ENCODE data around the gene TMEM42. TPM values are rescaled to one million over a fixed set of nuclear protein-coding genes. Genes with fewer than 3 reads are reported as not detected.
A peak's percentile ranks its signal among the peaks of the same experiment; 100 is the strongest.

TMEM42 gene
- total and polyA plus RNA-seq, 7 donors = 7.5 to 15.6 (median 12.5) TPM

- Histone ChIP-seq H3K27me3 (ENCODE audit: insufficient read depth in 3 of 3, low read length in 2 of 3) (no peaks in the 10 kb centered on the region), H3K4me1 (no peaks in the 10 kb centered on the region), H3K4me3 (no peak overlapping the region), H3K36me3 (ENCODE audit: insufficient read depth in 1 of 2, low read depth in 1 of 2) (no peaks in the 10 kb centered on the region), H3K27ac (no peak overlapping the region), H3K9me3 (no peaks in the 10 kb centered on the region)
- ATAC-seq = no peak
- no peak for TF ChIP-seq CTCF (IDR thresholded peaks at IDR 0.05)
- WGBS, 3 donors = 84 to 93% (median 88%) methylated on average over 3 of the region's 3 CpGs
- intact Hi-C loops (cut with DNase I) = loop anchor here (5.0 to 10.0 kb wide), 3 partner anchors 148 to 586 kb away; partner anchors contain the start of genes KIAA1143 (in 1 of the 2) and KIF15 (in 1 of the 2)
- DNase-seq = no peak
Measured at GRCh38 chr3:44910693-44911092, 49.0 kb downstream of the TMEM42 start.

- peak; percentile 71 for TF ChIP-seq CTCF (IDR thresholded peaks at IDR 0.05)
- no peaks in the 10 kb centered on the region for H3K27me3 ChIP-seq (ENCODE audit: insufficient read depth in 3 of 3, low read length in 2 of 3)
- WGBS, 3 donors = 22 to 34% (median 25%) methylated on average over 4 of the region's 4 CpGs
- H3K36me3 ChIP-seq (ENCODE audit: insufficient read depth in 1 of 2, low read depth in 1 of 2) = peaks cover 0 to 12% of the 10 kb centered on the region in 2 donors
- peak; percentile 52 to 72 for DNase-seq
- no peaks in the 10 kb centered on the region for H3K9me3 ChIP-seq
- H3K27ac ChIP-seq = no peak overlapping the region
- intact Hi-C loops (cut with DNase I) = loop anchor here (2.0 to 10.0 kb wide), 4 partner anchors 152 to 589 kb away; partner anchors contain the start of genes KIAA1143 (in 1 of the 2) and KIF15 (in 1 of the 2)
- no peak overlapping the region for H3K4me3 ChIP-seq
- ATAC-seq = peak; percentile 63 to 83 (median 75)
- no peaks in the 10 kb centered on the region for H3K4me1 ChIP-seq
Measured at GRCh38 chr3:44913868-44914468, 52.3 kb downstream of the TMEM42 start.

- intact Hi-C loops (cut with DNase I) = loop anchor here (2.0 to 10.0 kb wide), 4 partner anchors 153 to 590 kb away; partner anchors contain the start of genes KIAA1143 (in 1 of the 2) and KIF15 (in 1 of the 2)
Measured at GRCh38 chr3:44914936-44915335, 53.2 kb downstream of the TMEM42 start.

More at GRCh38 chr3:44914936-44915335, 53.2 kb downstream of the TMEM42 start:
- Histone ChIP-seq H3K4me3 (no peak overlapping the region), H3K27ac (no peak overlapping the region), H3K36me3 (ENCODE audit: insufficient read depth in 1 of 2, low read depth in 1 of 2) (peaks cover 0 to 20% of the 10 kb centered on the region in 2 donors), H3K4me1 (no peaks in the 10 kb centered on the region), H3K27me3 (ENCODE audit: insufficient read depth in 3 of 3, low read length in 2 of 3) (no peaks in the 10 kb centered on the region), H3K9me3 (no peaks in the 10 kb centered on the region)
- TF ChIP-seq CTCF (IDR thresholded peaks at IDR 0.05) = peak; percentile 16
- ATAC-seq (peak in 2 of 4 donors; percentile 47 to 52), DNase-seq (no peak)
- WGBS, 3 donors = 54 to 71% (median 59%) methylated on average over 4 of the region's 4 CpGs

Other genes starting within 250 kb of the TMEM42 start
- 10 to 100 TPM; 15.1 to 19.1 (median 15.9) TPM for gene ZNF197, start 236.9 kb upstream of the TMEM42 start, total RNA-seq
- gene ZNF197, start 236.9 kb upstream of the TMEM42 start, polyA plus RNA-seq = 10 to 100 TPM in 1 of 3 donors, 1 to 10 TPM in 2; 5.2 to 15.3 (median 9.0) TPM
- 1 to 10 TPM; 3.6 to 7.9 (median 5.3) TPM for gene ZNF35, start 213.2 kb upstream of the TMEM42 start, total RNA-seq
- gene ZNF35, start 213.2 kb upstream of the TMEM42 start, polyA plus RNA-seq = 10 to 100 TPM in 1 of 3 donors, 1 to 10 TPM in 2; 2.8 to 13.7 (median 3.3) TPM
- 1 to 10 TPM; 3.2 to 4.0 (median 3.7) TPM for gene ZNF502, start 149.3 kb upstream of the TMEM42 start, total RNA-seq
- gene ZNF502, start 149.3 kb upstream of the TMEM42 start, polyA plus RNA-seq = 1 to 10 TPM; 2.1 to 7.1 (median 3.1) TPM
- 1 to 10 TPM; 1.6 to 3.4 (median 2.6) TPM for gene ZNF501, start 132.3 kb upstream of the TMEM42 start, total RNA-seq
- gene ZNF501, start 132.3 kb upstream of the TMEM42 start, polyA plus RNA-seq = 1 to 10 TPM; 1.4 to 4.1 (median 1.6) TPM
- 10 to 100 TPM; 26.7 to 45.7 (median 33.4) TPM for gene KIAA1143, start 100.3 kb upstream of the TMEM42 start, total RNA-seq
- gene KIAA1143, start 100.3 kb upstream of the TMEM42 start, polyA plus RNA-seq = 10 to 100 TPM in 1 of 3 donors, 1 to 10 TPM in 2; 8.8 to 25.6 (median 9.7) TPM
- under 1 TPM; 0.07 to 0.45 (median 0.29) TPM for gene KIF15, start 100.1 kb upstream of the TMEM42 start, total RNA-seq
- 1 to 10 TPM in 1 of 3 donors, under 1 TPM in 2; 0.13 to 1.2 (median 0.25) TPM for gene KIF15, start 100.1 kb upstream of the TMEM42 start, polyA plus RNA-seq
- gene TGM4, start 12.7 kb downstream of the TMEM42 start, total RNA-seq = not detected
- not detected for gene TGM4, start 12.7 kb downstream of the TMEM42 start, polyA plus RNA-seq
- 10 to 100 TPM; 22.2 to 58.3 (median 40.6) TPM for gene ZDHHC3, start 114.3 kb downstream of the TMEM42 start, total RNA-seq
- gene ZDHHC3, start 114.3 kb downstream of the TMEM42 start, polyA plus RNA-seq = 10 to 100 TPM; 32.3 to 51.1 (median 40.8) TPM
- gene EXOSC7, start 114.3 kb downstream of the TMEM42 start, total RNA-seq = 10 to 100 TPM; 27.8 to 54.8 (median 46.3) TPM
- gene EXOSC7, start 114.3 kb downstream of the TMEM42 start, polyA plus RNA-seq = 10 to 100 TPM; 28.4 to 39.4 (median 36.3) TPM
- gene CLEC3B, start 164.4 kb downstream of the TMEM42 start, total RNA-seq = 10 to 100 TPM; 10.3 to 41.7 (median 16.5) TPM
- 10 to 100 TPM; 24.6 to 29.6 (median 26.7) TPM for gene CLEC3B, start 164.4 kb downstream of the TMEM42 start, polyA plus RNA-seq